Mammary epithelial cell (primary cell): Measurements from ENCODE around the gene RMDN3.

Experiments
- EZH2 ChIP-seq: IDR thresholded peaks from 2 replicates; pipeline ENCODE4 v1.6.1; 2012; ENCODE audit warnings: low read length, inconsistent platforms, borderline replicate concordance
- TF ChIP-seq, protein P1 (sequence below), 2 donors: IDR thresholded peaks in 1 of 2; conservative IDR thresholded peaks in 1 of 2; 2 replicates each; pipeline ENCODE4 v1.5.1; 2011 to 2012; ENCODE audit warnings: inconsistent platforms in 2 of 2, low read length in 2 of 2, mild to moderate bottlenecking in 2 of 2, control low read depth in 1 of 2, low read depth in 1 of 2; ENCODE audit not compliant: insufficient read depth in 1 of 2; ENCODE audit errors: extremely low read depth in 1 of 2

DNA sequence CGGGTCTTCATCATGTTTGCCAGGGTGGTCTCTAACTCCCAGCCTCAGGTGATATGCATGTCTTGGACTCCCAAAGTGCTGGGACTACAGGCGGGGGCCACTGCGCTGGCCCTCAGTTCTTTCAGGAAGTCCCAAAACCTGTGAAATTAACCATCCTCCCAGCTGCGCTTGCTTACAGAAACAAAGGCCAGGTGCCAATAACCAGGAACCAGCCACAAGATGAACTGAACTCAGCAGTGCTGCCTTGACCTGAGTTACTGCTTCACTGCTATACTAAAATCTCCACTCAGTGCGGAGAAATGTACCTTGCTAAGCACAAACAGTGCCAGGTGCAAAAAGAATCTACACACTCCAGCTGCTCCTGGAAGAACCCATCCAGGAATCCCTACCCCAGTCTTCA lies 4.9 kb upstream of the RMDN3 start:
- TF ChIP-seq, protein P1, sequence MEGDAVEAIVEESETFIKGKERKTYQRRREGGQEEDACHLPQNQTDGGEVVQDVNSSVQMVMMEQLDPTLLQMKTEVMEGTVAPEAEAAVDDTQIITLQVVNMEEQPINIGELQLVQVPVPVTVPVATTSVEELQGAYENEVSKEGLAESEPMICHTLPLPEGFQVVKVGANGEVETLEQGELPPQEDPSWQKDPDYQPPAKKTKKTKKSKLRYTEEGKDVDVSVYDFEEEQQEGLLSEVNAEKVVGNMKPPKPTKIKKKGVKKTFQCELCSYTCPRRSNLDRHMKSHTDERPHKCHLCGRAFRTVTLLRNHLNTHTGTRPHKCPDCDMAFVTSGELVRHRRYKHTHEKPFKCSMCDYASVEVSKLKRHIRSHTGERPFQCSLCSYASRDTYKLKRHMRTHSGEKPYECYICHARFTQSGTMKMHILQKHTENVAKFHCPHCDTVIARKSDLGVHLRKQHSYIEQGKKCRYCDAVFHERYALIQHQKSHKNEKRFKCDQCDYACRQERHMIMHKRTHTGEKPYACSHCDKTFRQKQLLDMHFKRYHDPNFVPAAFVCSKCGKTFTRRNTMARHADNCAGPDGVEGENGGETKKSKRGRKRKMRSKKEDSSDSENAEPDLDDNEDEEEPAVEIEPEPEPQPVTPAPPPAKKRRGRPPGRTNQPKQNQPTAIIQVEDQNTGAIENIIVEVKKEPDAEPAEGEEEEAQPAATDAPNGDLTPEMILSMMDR (conservative IDR thresholded peaks at IDR 0.05 in 1 of 2, IDR thresholded peaks at IDR 0.05 in 1 of 2; ENCODE audit: extremely low read depth in 1 of 2, insufficient read depth in 1 of 2, low read depth in 1 of 2, low read length in 2 of 2): no peak
- TF ChIP-seq EZH2: no peak
